NOMO-1 treated with DMSO at 0.1 percent for 48 hours (cell line): ENCODE data around the gene BBC3.

Experiments used
- DNase-seq: peaks from one replicate; lab custom pipeline; 2025; ENCODE audit not compliant: unreplicated experiment; lab: John Stamatoyannopoulos, UW

The BBC3 gene

GRCh38 chr19:47231215-47232054 is 436 bp upstream of the BBC3 start:
- peak; percentile 68 for DNase-seq

GRCh38 chr19:47230054-47230920 is 712 bp downstream of the BBC3 start:
- no peak for DNase-seq

- DNase-seq: no peak
Observed at GRCh38 chr19:47229676-47230053, 1.3 kb downstream of the BBC3 start.

GRCh38 chr19:47228937-47229675 is 1.9 kb downstream of the BBC3 start:
- DNase-seq: no peak

GRCh38 chr19:47228168-47228936 is 2.6 kb downstream of the BBC3 start:
- DNase-seq: peak; percentile 59

- DNase-seq: peak; percentile 76
Observed at GRCh38 chr19:47227352-47228167, 3.4 kb downstream of the BBC3 start.

GRCh38 chr19:47226426-47227351 is 4.3 kb downstream of the BBC3 start:
- DNase-seq: peak; percentile 86

GRCh38 chr19:47225746-47226425 is 5.1 kb downstream of the BBC3 start:
- DNase-seq: peak; percentile 61

GRCh38 chr19:47221890-47222289 is 9.1 kb downstream of the BBC3 start:
- no peak for DNase-seq

- DNase-seq: no peak
Observed at GRCh38 chr19:47221080-47221841, 9.7 kb downstream of the BBC3 start.

- no peak for DNase-seq
Observed at GRCh38 chr19:47215581-47215980, 15.4 kb downstream of the BBC3 start.

GRCh38 chr19:47210689-47211316 is 20.2 kb downstream of the BBC3 start:
- peak; percentile 79 for DNase-seq

- DNase-seq: no peak
Observed at GRCh38 chr19:47210180-47210490, 20.9 kb downstream of the BBC3 start.

GRCh38 chr19:47209319-47210179 is 21.4 kb downstream of the BBC3 start:
- DNase-seq: no peak

GRCh38 chr19:47203254-47203653 is 27.7 kb downstream of the BBC3 start:
- DNase-seq: no peak

GRCh38 chr19:47200530-47200929 is 30.5 kb downstream of the BBC3 start:
- no peak for DNase-seq
